Thymus (tissue), 11 donors: ENCODE measurements around the gene ZNF689. TPM values are rescaled to one million over a fixed set of nuclear protein-coding genes. Genes with fewer than 3 reads are reported as not detected.
A peak's percentile ranks its signal among the peaks of the same experiment; 100 is the strongest.

Experiments used
- DNase-seq, 9 donors: peaks; one replicate each; pipeline ENCODE4 v3.0.0-alpha.2; 2013; ENCODE audit warnings: low spot score in 9 of 9, low read depth in 6 of 9, missing footprints in 1 of 9
- H3K27ac ChIP-seq, 2 donors: one replicate each; pipeline ENCODE4 v1.5.1; 2013; ENCODE audit warnings: control low read depth in 1 of 2, low read depth in 1 of 2, low read length in 1 of 2, mild to moderate bottlenecking in 1 of 2, moderate library complexity in 1 of 2
- H3K27me3 ChIP-seq, 2 donors: one replicate each; pipeline ENCODE4 v1.5.1; 2013; ENCODE audit warnings: low read length in 1 of 2; ENCODE audit not compliant: control insufficient read depth in 2 of 2, insufficient read depth in 1 of 2
- H3K36me3 ChIP-seq, 2 donors: one replicate each; pipeline ENCODE4 v1.5.1; 2013; ENCODE audit warnings: low read length in 1 of 2, mild to moderate bottlenecking in 1 of 2, moderate library complexity in 1 of 2; ENCODE audit not compliant: control insufficient read depth in 2 of 2, insufficient read depth in 2 of 2
- H3K4me1 ChIP-seq, 2 donors: one replicate each; pipeline ENCODE4 v1.5.1; 2013; ENCODE audit warnings: low read length in 2 of 2; ENCODE audit not compliant: control insufficient read depth in 2 of 2, insufficient read depth in 2 of 2
- H3K4me3 ChIP-seq, 2 donors: one replicate each; pipeline ENCODE4 v1.5.1; 2013; ENCODE audit warnings: low read length in 2 of 2, control low read depth in 1 of 2, mild to moderate bottlenecking in 1 of 2
- H3K9me3 ChIP-seq, 2 donors: one replicate each; pipeline ENCODE4 v1.5.1; 2013; ENCODE audit warnings: low read length in 1 of 2, mild to moderate bottlenecking in 1 of 2; ENCODE audit not compliant: control insufficient read depth in 2 of 2, insufficient read depth in 1 of 2
- WGBS: extraction: QIAGEN DNeasy Blood & Tissue Kit; methylation state at CpG from one replicate; pipeline ENCODE4 v1.1.7; 2013; 5-methylcytosine and 5-hydroxymethylcytosine counted together
- polyA plus RNA-seq: library from polyadenylated mRNA; stranded (reverse); fragments of 200-250 nt; gene quantifications from one replicate; pipeline ENCODE4 v1.2.3, GENCODE V29; 2013
- total RNA-seq: library from RNA; stranded (reverse); fragments of 120-200 nt; gene quantifications from one replicate; pipeline ENCODE4 v1.2.4, GENCODE V29; 2013
- donor health status: healthy.

The ZNF689 gene
- total and polyA plus RNA-seq, 2 donors = 4.3 to 7.3 TPM

DNA sequence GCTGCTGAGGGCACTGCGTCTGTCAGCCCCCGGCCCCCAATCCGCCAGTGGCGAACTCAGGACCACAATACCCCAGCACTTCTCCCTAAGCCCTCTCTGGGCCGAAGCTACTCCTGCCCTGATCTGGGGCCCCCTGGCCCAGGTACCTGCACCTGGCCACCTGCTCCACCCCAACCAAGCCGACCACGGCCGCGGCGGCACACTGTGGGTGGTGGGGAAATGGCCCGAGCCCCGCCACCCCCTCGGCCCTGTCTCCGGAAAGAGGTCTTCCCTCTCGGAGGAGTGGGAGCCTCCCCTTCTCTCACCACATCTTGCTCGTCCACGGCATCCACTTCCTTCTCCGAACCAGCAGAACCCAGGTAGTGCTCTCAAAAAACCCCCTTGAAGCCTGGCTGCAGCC lies 44.7 kb upstream of the ZNF689 start:
- Histone ChIP-seq H3K4me3 (no peak overlapping the region), H3K27me3 (no peaks in the 10 kb centered on the region), H3K9me3 (peaks cover 0 to 16% of the 10 kb centered on the region in 2 donors), H3K27ac (no peak overlapping the region), H3K4me1 (peaks cover 8 to 36% of the 10 kb centered on the region in 2 donors), H3K36me3 (peaks cover 45 to 49% of the 10 kb centered on the region in 2 donors)
- DNase-seq = no peak
- WGBS = 95% methylated on average over 18 of the region's 18 CpGs

DNA sequence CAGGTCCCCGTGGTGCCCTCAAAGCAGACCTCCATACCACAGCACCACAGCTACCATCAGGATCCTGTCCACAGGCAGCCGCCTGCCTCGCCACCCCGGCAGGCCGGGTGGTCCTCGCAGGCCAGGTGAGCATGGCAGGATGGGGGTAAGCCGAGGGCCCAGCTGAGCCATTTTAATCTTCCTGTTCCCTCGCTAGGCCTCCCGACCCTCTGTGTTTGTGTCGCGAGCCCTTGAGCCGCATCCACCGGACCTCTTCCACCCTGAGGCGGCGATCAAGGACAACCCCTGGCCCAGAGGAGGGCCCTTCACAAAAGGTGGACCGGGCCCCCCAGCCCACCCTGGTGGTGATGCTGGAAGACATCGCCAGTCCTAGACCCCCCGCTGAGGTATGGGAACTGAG lies 42.5 kb upstream of the ZNF689 start:
- Histone ChIP-seq H3K27me3 (no peaks in the 10 kb centered on the region), H3K36me3 (peaks cover 45 to 49% of the 10 kb centered on the region in 2 donors), H3K4me3 (no peak overlapping the region), H3K27ac (no peak overlapping the region), H3K4me1 (peaks cover 8 to 41% of the 10 kb centered on the region in 2 donors), H3K9me3 (peaks cover 0 to 10% of the 10 kb centered on the region in 2 donors)
- no peak for DNase-seq
- 97% methylated on average over 18 of the region's 18 CpGs for WGBS

DNA sequence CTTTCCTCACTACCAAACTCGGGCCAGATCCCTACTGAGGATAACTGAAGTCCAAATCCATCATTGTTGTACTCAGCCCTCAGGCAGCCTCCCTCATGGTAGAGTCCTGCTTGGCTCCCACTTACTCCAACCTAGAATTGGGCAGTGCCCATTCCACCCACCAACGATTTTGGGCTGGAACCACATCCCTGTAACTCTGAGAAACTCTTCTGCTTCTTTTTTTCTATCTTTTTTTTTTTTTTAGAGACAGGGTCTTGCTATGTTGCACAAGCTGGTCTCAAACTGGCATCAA lies 41.8 kb upstream of the ZNF689 start:
- H3K4me1 ChIP-seq = peaks cover under 1 to 33% of the 10 kb centered on the region in 2 donors
- H3K9me3 ChIP-seq = peaks cover 0 to 10% of the 10 kb centered on the region in 2 donors
- peaks cover 41 to 46% of the 10 kb centered on the region in 2 donors for H3K36me3 ChIP-seq
- peak overlapping the region; percentile 74 to 96 for H3K4me3 ChIP-seq
- peak overlapping the region in 1 of 2 donors; percentile 60 for H3K27ac ChIP-seq
- 21% methylated on average over 2 of the region's 2 CpGs for WGBS
- H3K27me3 ChIP-seq = no peaks in the 10 kb centered on the region
- no peak for DNase-seq

DNA sequence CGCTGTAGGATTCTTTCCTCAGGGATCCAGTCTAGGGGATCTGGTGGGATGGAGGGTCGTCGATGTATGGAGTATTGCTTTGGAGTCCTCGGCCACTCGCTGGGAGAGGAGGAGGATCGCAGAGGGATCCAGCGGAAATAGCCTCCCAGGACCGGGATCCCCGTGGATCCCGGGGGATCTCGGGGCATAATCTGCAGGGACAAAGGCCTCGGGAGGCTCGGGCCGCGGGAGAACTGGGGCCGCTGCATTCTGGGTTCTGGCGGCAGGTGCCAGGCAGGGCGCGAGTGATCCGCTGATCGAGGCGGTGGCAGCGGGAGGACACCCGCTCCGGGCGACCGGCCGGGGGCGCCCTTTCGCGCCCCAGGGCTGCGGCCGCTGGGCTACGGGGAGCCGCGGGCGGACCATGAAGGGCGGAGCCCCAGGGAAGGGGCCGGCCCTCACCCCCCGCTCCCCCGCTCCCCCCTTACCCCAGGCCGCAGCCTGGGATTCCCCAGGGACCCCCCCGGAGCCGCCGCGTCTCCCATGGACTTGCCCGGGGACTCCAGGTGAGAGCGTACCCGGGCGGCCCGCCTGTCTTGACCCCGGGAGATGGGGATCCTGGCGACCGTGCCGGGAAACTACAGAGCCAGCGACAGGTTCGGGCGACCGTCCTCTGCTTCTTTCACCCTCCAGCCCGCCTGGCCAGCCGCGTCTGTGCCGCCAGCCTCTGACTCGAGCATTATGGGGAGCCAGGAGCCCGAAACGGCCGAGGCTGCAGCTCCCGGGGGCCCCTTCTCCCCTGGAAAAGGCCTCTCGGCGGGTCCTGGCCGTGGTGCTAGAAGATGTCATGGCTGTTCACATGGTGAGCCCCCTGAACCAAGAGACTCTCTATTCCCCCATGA lies 41.2 kb upstream of the ZNF689 start:
- Histone ChIP-seq H3K9me3 (peaks cover 0 to 10% of the 10 kb centered on the region in 2 donors), H3K27ac (peak overlapping the region; percentile 91 to 95), H3K4me3 (peak overlapping the region; percentile 74 to 96), H3K36me3 (peaks cover 40% of the 10 kb centered on the region in 2 donors), H3K4me1 (peaks cover 0 to 28% of the 10 kb centered on the region in 2 donors), H3K27me3 (no peaks in the 10 kb centered on the region)
- under 1% methylated on average over 71 of the region's 71 CpGs for WGBS
- DNase-seq = peak in 4 of 9 donors; percentile 24 to 71 (median 61)

DNA sequence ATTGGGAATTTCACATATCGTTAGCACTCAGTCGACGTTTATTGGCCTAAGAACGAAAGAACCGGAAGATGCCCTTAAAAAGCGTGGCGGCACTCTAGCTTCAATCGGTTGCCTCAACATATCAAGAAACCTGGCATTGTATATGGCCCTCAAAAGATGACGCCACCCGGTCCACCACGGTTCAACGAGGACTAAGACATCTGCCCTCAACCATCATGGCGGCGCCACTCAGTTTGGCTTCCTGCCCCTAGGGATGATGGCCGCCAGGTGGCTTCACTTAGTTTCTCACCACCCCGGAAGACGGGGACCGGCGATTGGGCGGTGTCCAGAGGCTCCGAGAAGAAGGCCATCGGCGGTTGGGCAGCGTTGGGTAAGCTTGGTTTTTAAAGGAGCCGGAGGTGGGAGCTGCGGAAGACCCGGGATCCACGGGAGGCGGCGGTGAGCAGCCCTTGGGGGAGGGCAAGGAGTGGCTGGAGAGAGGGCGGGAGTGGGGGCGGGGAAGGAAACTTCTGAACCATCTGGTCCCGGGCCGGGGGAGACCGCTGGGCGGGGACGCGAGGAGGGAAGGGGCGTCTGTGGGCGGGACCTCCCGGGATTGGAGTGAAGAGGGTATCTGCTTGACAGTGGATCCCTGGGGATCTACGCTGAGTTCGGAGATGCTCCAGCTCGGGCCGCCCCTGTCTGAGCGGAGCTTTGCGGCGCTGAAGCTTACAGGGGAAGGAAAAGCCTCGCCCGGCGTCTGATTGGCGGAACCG lies 40.4 kb upstream of the ZNF689 start, which contains the start of gene PRR14:
PRR14 (plus strand) TSS at position 592 of the 755 bp plus-strand sequence. CDS start 686 bp downstream, outside the sequence.
- peaks cover 0 to 10% of the 10 kb centered on the region in 2 donors for H3K9me3 ChIP-seq
- H3K27me3 ChIP-seq = no peaks in the 10 kb centered on the region
- peaks cover 32% of the 10 kb centered on the region in 2 donors for H3K36me3 ChIP-seq
- H3K4me3 ChIP-seq = peak within 1 kb of the TSS; percentile 74 to 96
- 1% methylated on average over 53 of the region's 53 CpGs for WGBS
- peak within 1 kb of the TSS; percentile 91 to 95 for H3K27ac ChIP-seq
- DNase-seq = peak; percentile 97 to 100 (median 99)
- H3K4me1 ChIP-seq = peaks cover 0 to 26% of the 10 kb centered on the region in 2 donors

DNA sequence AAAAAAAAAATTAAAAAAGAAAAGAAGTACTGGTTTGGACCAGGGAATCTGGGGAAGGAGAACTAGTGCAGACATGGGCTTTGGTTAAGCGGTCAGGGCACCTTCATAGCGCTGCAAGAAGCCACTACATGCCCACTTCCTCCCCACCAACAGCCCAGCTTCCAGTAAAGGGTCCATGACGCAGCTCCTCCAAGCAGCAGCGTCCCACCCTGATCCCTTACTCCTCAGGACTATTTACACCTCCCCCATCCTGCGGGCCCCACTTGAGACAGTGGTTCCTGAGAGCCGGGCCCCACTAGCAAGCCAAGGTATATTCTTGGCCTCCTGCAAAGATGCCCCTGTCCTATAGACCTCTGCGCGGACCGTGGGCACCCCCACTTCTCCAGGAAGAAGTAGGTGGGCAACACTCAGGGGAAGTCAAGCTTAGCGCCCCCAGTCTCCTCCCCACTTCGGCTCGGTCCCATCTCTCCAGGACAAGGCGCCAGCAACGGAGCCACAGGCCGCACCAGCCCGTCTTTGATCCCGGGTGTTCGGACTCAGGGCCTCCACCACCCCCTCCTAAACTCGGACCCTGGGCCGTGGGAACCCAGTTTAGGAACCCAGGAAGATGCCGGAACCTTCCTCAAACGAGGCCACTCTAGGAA lies 39.7 kb upstream of the ZNF689 start:
- 34% methylated on average over 22 of the region's 22 CpGs for WGBS
- peaks cover 25% of the 10 kb centered on the region in 2 donors for H3K36me3 ChIP-seq
- DNase-seq = peak in 1 of 9 donors; percentile 24
- peak overlapping the region; percentile 74 to 96 for H3K4me3 ChIP-seq
- H3K9me3 ChIP-seq = peaks cover 0 to 10% of the 10 kb centered on the region in 2 donors
- H3K27ac ChIP-seq = peak overlapping the region; percentile 89 to 95
- no peaks in the 10 kb centered on the region for H3K27me3 ChIP-seq
- H3K4me1 ChIP-seq = peaks cover 0 to 26% of the 10 kb centered on the region in 2 donors

DNA sequence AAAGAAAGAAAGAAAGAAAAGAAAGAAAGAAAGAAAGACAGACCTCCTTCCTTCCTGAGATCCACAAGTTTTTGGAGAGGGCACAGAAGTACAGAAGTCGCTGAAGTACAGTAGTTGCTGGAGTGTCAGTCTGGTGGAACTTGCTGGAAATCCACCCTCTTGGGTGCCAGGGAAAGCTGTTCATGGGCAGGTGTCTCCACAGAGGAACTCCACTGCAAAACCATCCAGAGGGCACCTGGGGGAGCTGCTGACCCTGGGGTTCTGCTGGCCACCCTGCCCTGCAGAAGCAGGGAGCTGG lies 37.0 kb upstream of the ZNF689 start:
- DNase-seq = no peak
- Histone ChIP-seq H3K4me1 (peaks cover 0 to 22% of the 10 kb centered on the region in 2 donors), H3K27me3 (no peaks in the 10 kb centered on the region), H3K9me3 (peaks cover 0 to 10% of the 10 kb centered on the region in 2 donors), H3K4me3 (no peak overlapping the region), H3K27ac (no peak overlapping the region), H3K36me3 (peaks cover 0 to under 1% of the 10 kb centered on the region in 2 donors)
- WGBS = 93% methylated on average over 1 of the region's 1 CpG

DNA sequence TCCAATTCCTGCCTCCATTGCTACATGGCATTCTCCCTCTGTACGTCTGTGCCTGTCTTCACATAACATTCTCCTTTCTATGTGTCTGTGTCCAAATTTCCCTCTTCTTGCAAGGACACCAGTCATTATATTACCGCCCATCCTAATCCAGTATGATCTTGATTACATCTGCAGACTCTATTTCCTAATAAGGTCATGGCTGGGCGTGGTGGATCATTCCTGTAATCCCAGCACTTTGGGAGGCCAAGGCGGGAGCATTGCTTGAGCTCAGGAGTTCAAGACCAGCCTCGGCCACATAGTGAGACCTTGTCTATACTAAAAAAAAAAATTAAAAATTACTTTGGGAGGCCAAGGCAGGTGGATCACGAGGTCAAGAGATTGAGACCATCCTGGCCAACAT lies 35.5 kb upstream of the ZNF689 start:
- no peaks in the 10 kb centered on the region for H3K27me3 ChIP-seq
- 91% methylated on average over 6 of the region's 6 CpGs for WGBS

More for the DNA sequence above, 35.5 kb upstream of the ZNF689 start:
- H3K36me3 ChIP-seq = no peaks in the 10 kb centered on the region
- peaks cover 0 to 11% of the 10 kb centered on the region in 2 donors for H3K4me1 ChIP-seq
- no peak for DNase-seq
- H3K27ac ChIP-seq = no peak overlapping the region
- peaks cover 0 to 10% of the 10 kb centered on the region in 2 donors for H3K9me3 ChIP-seq
- H3K4me3 ChIP-seq = no peak overlapping the region
